ENCODE data around the gene CLUH.
"Not testable (repeated sequence)": the region's sequence is repeated elsewhere in the genome, so short reads cannot be mapped to it uniquely, and the experiment has no call there.

Gene CLUH

GRCh38 chr17:2672026-2672425 lies 39.5 kb downstream of the CLUH start:
- no peak overlapping the region for H3K4me3 ChIP-seq (ENCODE audit: low read depth, low read length)
- TF ChIP-seq CTCF (IDR thresholded peaks at IDR 0.05; ENCODE audit: control insufficient read depth, extremely low read depth, insufficient read depth), result no peak
- DNase-seq (ENCODE audit: low read depth), result no peak

- DNase-seq (ENCODE audit: low read depth); H3K4me3 ChIP-seq (ENCODE audit: low read depth, low read length): not testable (repeated sequence)
Measured at GRCh38 chr17:2660410-2660809, 51.2 kb downstream of the CLUH start.

GRCh38 chr17:2659337-2659736 lies 52.2 kb downstream of the CLUH start:
- not testable (repeated sequence) for DNase-seq (ENCODE audit: low read depth); H3K4me3 ChIP-seq (ENCODE audit: low read depth, low read length)

GRCh38 chr17:2656283-2656682 lies 55.3 kb downstream of the CLUH start:
- no peak for TF ChIP-seq CTCF (IDR thresholded peaks at IDR 0.05; ENCODE audit: control insufficient read depth, extremely low read depth, insufficient read depth)
- no peak for DNase-seq (ENCODE audit: low read depth)
- H3K4me3 ChIP-seq (ENCODE audit: low read depth, low read length), result no peak overlapping the region

- TF ChIP-seq CTCF (IDR thresholded peaks at IDR 0.05; ENCODE audit: control insufficient read depth, extremely low read depth, insufficient read depth), result no peak
- no peak for DNase-seq (ENCODE audit: low read depth)
- no peak overlapping the region for H3K4me3 ChIP-seq (ENCODE audit: low read depth, low read length)
Measured at GRCh38 chr17:2655546-2655945, 56.0 kb downstream of the CLUH start.

GRCh38 chr17:2652911-2653310 lies 58.7 kb downstream of the CLUH start:
- not testable (repeated sequence) for H3K4me3 ChIP-seq (ENCODE audit: low read depth, low read length); DNase-seq (ENCODE audit: low read depth)

- H3K4me3 ChIP-seq (ENCODE audit: low read depth, low read length), result no peak overlapping the region
- no peak for DNase-seq (ENCODE audit: low read depth)
- no peak for TF ChIP-seq CTCF (IDR thresholded peaks at IDR 0.05; ENCODE audit: control insufficient read depth, extremely low read depth, insufficient read depth)
Measured at GRCh38 chr17:2649191-2649590, 62.4 kb downstream of the CLUH start.

GRCh38 chr17:2647957-2648356 lies 63.6 kb downstream of the CLUH start:
- H3K4me3 ChIP-seq (ENCODE audit: low read depth, low read length), result no peak overlapping the region
- no peak for TF ChIP-seq CTCF (IDR thresholded peaks at IDR 0.05; ENCODE audit: control insufficient read depth, extremely low read depth, insufficient read depth)
- DNase-seq (ENCODE audit: low read depth), result no peak

GRCh38 chr17:2644971-2645370 lies 66.6 kb downstream of the CLUH start:
- no peak for DNase-seq (ENCODE audit: low read depth)
- TF ChIP-seq CTCF (IDR thresholded peaks at IDR 0.05; ENCODE audit: control insufficient read depth, extremely low read depth, insufficient read depth), result no peak
- H3K4me3 ChIP-seq (ENCODE audit: low read depth, low read length), result no peak overlapping the region
